Activated T-helper 17 cell treated with anti-CD3 and anti-CD28 coated beads, Interleukin-2, amount 50 U/mL, for 72 hours (primary cell): Measurements from ENCODE around the gene GNB4. TPM values are rescaled to one million over a fixed set of nuclear protein-coding genes. Genes with fewer than 3 reads are reported as not detected.

ENCODE experiments used
- ATAC-seq: fragments of 150-1000 bp; cut with Tn5 transposase; replicated peaks from 2 replicates; pipeline ENCODE4 v1.10.0; 2021; ENCODE audit warnings: mild to moderate bottlenecking, moderate library complexity
- H3K27ac Mint-ChIP-seq: one replicate; pipeline ENCODE4 v1.8.0; 2022; ENCODE audit warnings: mixed read lengths
- H3K27me3 Mint-ChIP-seq: one replicate; pipeline ENCODE4 v1.8.0; 2022; ENCODE audit warnings: mixed read lengths
- H3K36me3 Mint-ChIP-seq: one replicate; pipeline ENCODE4 v1.8.0; 2022; ENCODE audit warnings: low read depth, mild to moderate bottlenecking, mixed read lengths
- H3K4me1 Mint-ChIP-seq: one replicate; pipeline ENCODE4 v1.8.0; 2022; ENCODE audit warnings: mixed read lengths
- H3K4me3 Mint-ChIP-seq: one replicate; pipeline ENCODE4 v1.8.0; 2022; ENCODE audit warnings: mild to moderate bottlenecking, mixed read lengths
- H3K9me3 Mint-ChIP-seq: one replicate; pipeline ENCODE4 v1.8.0; 2022; ENCODE audit warnings: mixed read lengths
- total RNA-seq, 2 donors: library from RNA; stranded (reverse); gene quantifications; one replicate each; pipeline ENCODE4 v1.2.3, GENCODE V29; 2022

GNB4 gene
- total RNA-seq, 2 donors from 2014 or later, result 0.53 to 1.7 TPM

GRCh38 chr3:179418610-179419009 lies 32.7 kb downstream of the GNB4 start:
- Mint-ChIP-seq H3K9me3 (no peaks in the 10 kb centered on the region), H3K27me3 (no peaks in the 10 kb centered on the region), H3K4me3 (no peak overlapping the region)

GRCh38 chr3:179416681-179417080 lies 34.6 kb downstream of the GNB4 start:
- no peak overlapping the region for H3K27ac Mint-ChIP-seq
- H3K4me3 Mint-ChIP-seq, result no peak overlapping the region
- H3K9me3 Mint-ChIP-seq, result no peaks in the 10 kb centered on the region
- no peaks in the 10 kb centered on the region for H3K4me1 Mint-ChIP-seq
- H3K36me3 Mint-ChIP-seq, result no peaks in the 10 kb centered on the region
- ATAC-seq, result no peak
- no peaks in the 10 kb centered on the region for H3K27me3 Mint-ChIP-seq

More at GRCh38 chr3:179418610-179419009, 32.7 kb downstream of the GNB4 start:
- ATAC-seq, result no peak
- no peak overlapping the region for H3K27ac Mint-ChIP-seq
- H3K36me3 Mint-ChIP-seq, result no peaks in the 10 kb centered on the region
- no peaks in the 10 kb centered on the region for H3K4me1 Mint-ChIP-seq

GRCh38 chr3:179415377-179415776 lies 35.9 kb downstream of the GNB4 start:
- no peak overlapping the region for H3K4me3 Mint-ChIP-seq

GRCh38 chr3:179414804-179415203 lies 36.5 kb downstream of the GNB4 start:
- H3K4me1 Mint-ChIP-seq, result no peaks in the 10 kb centered on the region
- ATAC-seq, result no peak
- no peak overlapping the region for H3K27ac Mint-ChIP-seq
- no peaks in the 10 kb centered on the region for H3K9me3 Mint-ChIP-seq
- no peaks in the 10 kb centered on the region for H3K27me3 Mint-ChIP-seq
- H3K4me3 Mint-ChIP-seq, result no peak overlapping the region
- no peaks in the 10 kb centered on the region for H3K36me3 Mint-ChIP-seq

More at GRCh38 chr3:179415377-179415776, 35.9 kb downstream of the GNB4 start:
- ATAC-seq, result no peak
- no peaks in the 10 kb centered on the region for H3K27me3 Mint-ChIP-seq
- H3K36me3 Mint-ChIP-seq, result no peaks in the 10 kb centered on the region
- no peaks in the 10 kb centered on the region for H3K4me1 Mint-ChIP-seq
- no peak overlapping the region for H3K27ac Mint-ChIP-seq
- no peaks in the 10 kb centered on the region for H3K9me3 Mint-ChIP-seq

- no peaks in the 10 kb centered on the region for H3K27me3 Mint-ChIP-seq
- no peak overlapping the region for H3K27ac Mint-ChIP-seq
- no peak for ATAC-seq
- H3K4me1 Mint-ChIP-seq, result no peaks in the 10 kb centered on the region
- no peaks in the 10 kb centered on the region for H3K9me3 Mint-ChIP-seq
- no peak overlapping the region for H3K4me3 Mint-ChIP-seq
- no peaks in the 10 kb centered on the region for H3K36me3 Mint-ChIP-seq
These were observed 40.3 kb downstream of the GNB4 start for GRCh38 chr3:179410999-179411398.

GRCh38 chr3:179410331-179410730 lies 40.9 kb downstream of the GNB4 start:
- no peak overlapping the region for H3K4me3 Mint-ChIP-seq
- no peak overlapping the region for H3K27ac Mint-ChIP-seq
- no peaks in the 10 kb centered on the region for H3K9me3 Mint-ChIP-seq
- no peaks in the 10 kb centered on the region for H3K4me1 Mint-ChIP-seq
- ATAC-seq, result no peak
- no peaks in the 10 kb centered on the region for H3K27me3 Mint-ChIP-seq
- H3K36me3 Mint-ChIP-seq, result no peaks in the 10 kb centered on the region

GRCh38 chr3:179404307-179404706 lies 47.0 kb downstream of the GNB4 start:
- no peaks in the 10 kb centered on the region for H3K4me1 Mint-ChIP-seq
- no peaks in the 10 kb centered on the region for H3K9me3 Mint-ChIP-seq
- no peaks in the 10 kb centered on the region for H3K27me3 Mint-ChIP-seq
- H3K4me3 Mint-ChIP-seq, result no peak overlapping the region
- ATAC-seq, result no peak
- H3K36me3 Mint-ChIP-seq, result peaks cover 24% of the 10 kb centered on the region
- no peak overlapping the region for H3K27ac Mint-ChIP-seq

- no peak overlapping the region for H3K4me3 Mint-ChIP-seq
- ATAC-seq, result no peak
- no peaks in the 10 kb centered on the region for H3K4me1 Mint-ChIP-seq
- peaks cover 24% of the 10 kb centered on the region for H3K36me3 Mint-ChIP-seq
- no peaks in the 10 kb centered on the region for H3K27me3 Mint-ChIP-seq
- H3K9me3 Mint-ChIP-seq, result no peaks in the 10 kb centered on the region
- H3K27ac Mint-ChIP-seq, result no peak overlapping the region
These were observed 48.3 kb downstream of the GNB4 start for GRCh38 chr3:179402963-179403362.

GRCh38 chr3:179401561-179401960 lies 49.7 kb downstream of the GNB4 start:
- Mint-ChIP-seq H3K27me3 (no peaks in the 10 kb centered on the region), H3K27ac (no peak overlapping the region), H3K9me3 (no peaks in the 10 kb centered on the region), H3K36me3 (peaks cover 35% of the 10 kb centered on the region), H3K4me3 (no peak overlapping the region), H3K4me1 (no peaks in the 10 kb centered on the region)
- no peak for ATAC-seq

- no peak for ATAC-seq
- Mint-ChIP-seq H3K4me1 (no peaks in the 10 kb centered on the region), H3K27ac (no peak overlapping the region), H3K27me3 (no peaks in the 10 kb centered on the region), H3K9me3 (no peaks in the 10 kb centered on the region), H3K4me3 (no peak overlapping the region), H3K36me3 (peaks cover 59% of the 10 kb centered on the region)
These were observed 52.6 kb downstream of the GNB4 start for GRCh38 chr3:179398574-179399231.

- Mint-ChIP-seq H3K4me3 (no peak overlapping the region), H3K27ac (no peak overlapping the region), H3K9me3 (no peaks in the 10 kb centered on the region), H3K4me1 (no peaks in the 10 kb centered on the region), H3K36me3 (peaks cover 85% of the 10 kb centered on the region), H3K27me3 (no peaks in the 10 kb centered on the region)
- no peak for ATAC-seq
These were observed 59.4 kb downstream of the GNB4 start for GRCh38 chr3:179391906-179392305.

- peaks cover 74% of the 10 kb centered on the region for H3K36me3 Mint-ChIP-seq
- no peaks in the 10 kb centered on the region for H3K4me1 Mint-ChIP-seq
- no peak for ATAC-seq
- no peak overlapping the region for H3K4me3 Mint-ChIP-seq
- no peak overlapping the region for H3K27ac Mint-ChIP-seq
- no peaks in the 10 kb centered on the region for H3K27me3 Mint-ChIP-seq
- H3K9me3 Mint-ChIP-seq, result no peaks in the 10 kb centered on the region
These were observed 74.8 kb downstream of the GNB4 start for GRCh38 chr3:179376474-179376873.

- ATAC-seq, result no peak
- Mint-ChIP-seq H3K27me3 (no peaks in the 10 kb centered on the region), H3K4me1 (no peaks in the 10 kb centered on the region), H3K4me3 (no peak overlapping the region), H3K36me3 (peaks cover 74% of the 10 kb centered on the region), H3K27ac (no peak overlapping the region), H3K9me3 (no peaks in the 10 kb centered on the region)
These were observed 75.9 kb downstream of the GNB4 start for GRCh38 chr3:179375091-179375999.

GRCh38 chr3:179373938-179374337 lies 77.3 kb downstream of the GNB4 start:
- no peak overlapping the region for H3K4me3 Mint-ChIP-seq
- H3K27me3 Mint-ChIP-seq, result no peaks in the 10 kb centered on the region
- no peak for ATAC-seq
- no peaks in the 10 kb centered on the region for H3K9me3 Mint-ChIP-seq
- peaks cover 68% of the 10 kb centered on the region for H3K36me3 Mint-ChIP-seq
- H3K4me1 Mint-ChIP-seq, result no peaks in the 10 kb centered on the region
- no peak overlapping the region for H3K27ac Mint-ChIP-seq

- Mint-ChIP-seq H3K27ac (no peak overlapping the region), H3K4me3 (no peak overlapping the region), H3K9me3 (no peaks in the 10 kb centered on the region), H3K4me1 (peaks cover 4% of the 10 kb centered on the region), H3K27me3 (no peaks in the 10 kb centered on the region), H3K36me3 (peaks cover 71% of the 10 kb centered on the region)
- ATAC-seq, result no peak
These were observed 81.6 kb downstream of the GNB4 start for GRCh38 chr3:179369621-179370020.
